AG10803 (cell line): Measurements from ENCODE around the gene TMEM184B.

ENCODE experiments used
- DNase-seq: peaks from one replicate; pipeline ENCODE4 v3.0.0; 2010; ENCODE audit warnings: low read depth
- H3K4me3 ChIP-seq: 2 replicates; pipeline ENCODE4 v1.5.1; 2011; ENCODE audit warnings: mild to moderate bottlenecking, low read length, control low read depth
- TF ChIP-seq, protein P1 (sequence below): conservative IDR thresholded peaks from 2 replicates; pipeline ENCODE4 v1.5.1; 2011; ENCODE audit warnings: mild to moderate bottlenecking, low read length, control low read depth, inconsistent platforms

Gene TMEM184B

DNA sequence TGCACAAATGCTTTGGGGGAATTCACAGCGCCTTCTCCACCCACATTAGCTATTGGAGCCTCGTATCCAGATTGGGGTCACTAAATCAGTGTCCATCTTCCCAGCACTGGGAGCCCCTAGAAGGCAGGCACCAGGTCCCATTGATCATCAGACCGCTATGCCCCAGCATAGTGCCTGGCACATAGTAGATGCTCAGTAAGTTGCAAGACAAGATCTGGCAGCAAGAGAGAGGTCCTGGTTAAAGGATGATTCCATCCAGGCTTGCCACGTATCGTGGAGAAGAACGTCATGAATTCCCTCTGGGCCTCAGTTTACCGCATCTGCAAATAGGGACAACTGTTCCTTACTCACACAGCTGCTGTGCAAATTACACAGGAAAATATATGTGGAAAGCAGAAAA lies 1.7 kb downstream of the TMEM184B start:
- TF ChIP-seq, protein P1, sequence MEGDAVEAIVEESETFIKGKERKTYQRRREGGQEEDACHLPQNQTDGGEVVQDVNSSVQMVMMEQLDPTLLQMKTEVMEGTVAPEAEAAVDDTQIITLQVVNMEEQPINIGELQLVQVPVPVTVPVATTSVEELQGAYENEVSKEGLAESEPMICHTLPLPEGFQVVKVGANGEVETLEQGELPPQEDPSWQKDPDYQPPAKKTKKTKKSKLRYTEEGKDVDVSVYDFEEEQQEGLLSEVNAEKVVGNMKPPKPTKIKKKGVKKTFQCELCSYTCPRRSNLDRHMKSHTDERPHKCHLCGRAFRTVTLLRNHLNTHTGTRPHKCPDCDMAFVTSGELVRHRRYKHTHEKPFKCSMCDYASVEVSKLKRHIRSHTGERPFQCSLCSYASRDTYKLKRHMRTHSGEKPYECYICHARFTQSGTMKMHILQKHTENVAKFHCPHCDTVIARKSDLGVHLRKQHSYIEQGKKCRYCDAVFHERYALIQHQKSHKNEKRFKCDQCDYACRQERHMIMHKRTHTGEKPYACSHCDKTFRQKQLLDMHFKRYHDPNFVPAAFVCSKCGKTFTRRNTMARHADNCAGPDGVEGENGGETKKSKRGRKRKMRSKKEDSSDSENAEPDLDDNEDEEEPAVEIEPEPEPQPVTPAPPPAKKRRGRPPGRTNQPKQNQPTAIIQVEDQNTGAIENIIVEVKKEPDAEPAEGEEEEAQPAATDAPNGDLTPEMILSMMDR, result no peak
- DNase-seq, result no peak
- H3K4me3 ChIP-seq, result peak overlapping the region; percentile 89

DNA sequence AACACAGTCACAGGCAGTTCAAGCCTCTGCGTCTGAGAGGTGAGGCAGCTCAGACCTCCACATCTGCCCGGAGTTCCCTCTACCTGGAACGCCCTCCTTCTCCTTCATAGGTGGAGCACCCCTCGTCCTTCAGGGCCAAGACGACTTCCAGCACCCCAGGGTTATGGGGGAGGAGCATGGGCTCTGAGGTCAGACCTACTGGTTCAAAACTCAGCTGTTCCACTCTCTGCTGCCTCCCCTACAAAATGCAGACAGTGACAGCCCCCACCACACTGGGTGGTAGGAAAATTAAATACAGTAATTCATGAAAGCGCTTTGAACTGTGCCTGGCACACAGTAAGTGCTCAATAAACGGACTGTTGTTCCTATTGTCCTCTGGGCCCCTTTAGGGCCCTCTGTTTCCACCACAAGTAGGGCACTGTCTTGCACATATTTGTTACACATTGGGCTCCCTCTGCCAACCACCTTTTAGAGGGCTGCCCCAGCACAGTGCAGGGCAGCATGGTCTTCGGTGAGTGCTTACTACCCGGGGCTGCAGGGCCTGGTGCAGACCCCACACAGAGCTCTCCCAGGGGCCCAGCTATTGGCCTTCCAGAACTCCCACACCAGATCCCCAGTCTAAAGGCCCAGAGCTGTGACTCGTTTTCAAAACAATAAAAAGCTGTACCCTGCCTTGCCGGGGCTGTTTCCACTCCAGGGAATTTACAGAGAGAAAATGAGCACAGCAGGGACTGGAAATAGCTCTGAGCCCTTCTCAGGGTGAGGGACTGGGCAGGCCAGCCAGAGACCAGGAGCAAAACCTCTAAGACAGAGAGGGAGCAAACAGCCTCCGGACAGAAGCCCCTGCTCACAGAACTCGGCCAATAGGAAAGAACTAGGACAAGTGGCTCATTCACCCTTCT lies 2.5 kb downstream of the TMEM184B start:
- no peak for DNase-seq
- TF ChIP-seq, protein P1, result no peak
- peak overlapping the region; percentile 89 for H3K4me3 ChIP-seq

DNA sequence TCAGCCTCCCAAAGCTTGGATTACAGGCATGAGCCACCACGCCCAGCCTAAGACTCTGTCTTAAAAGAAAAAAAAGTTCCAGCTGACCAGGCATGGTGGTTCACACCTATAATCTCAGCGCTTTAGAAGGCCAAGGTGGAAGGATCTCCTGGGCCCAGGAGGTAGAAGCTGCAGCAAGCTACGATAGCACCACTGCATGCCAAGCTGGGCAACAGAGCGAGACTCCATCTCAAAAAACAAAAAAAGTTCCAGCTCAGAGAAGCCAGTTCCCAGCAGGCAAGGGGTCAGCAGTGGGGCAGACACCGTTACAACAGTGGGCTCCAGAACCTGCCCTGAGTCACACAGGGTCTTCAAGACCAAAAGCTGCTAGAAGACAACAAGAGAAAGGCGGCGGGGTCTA lies 3.3 kb downstream of the TMEM184B start:
- DNase-seq, result no peak
- H3K4me3 ChIP-seq, result no peak overlapping the region
- TF ChIP-seq, protein P1, result no peak

DNA sequence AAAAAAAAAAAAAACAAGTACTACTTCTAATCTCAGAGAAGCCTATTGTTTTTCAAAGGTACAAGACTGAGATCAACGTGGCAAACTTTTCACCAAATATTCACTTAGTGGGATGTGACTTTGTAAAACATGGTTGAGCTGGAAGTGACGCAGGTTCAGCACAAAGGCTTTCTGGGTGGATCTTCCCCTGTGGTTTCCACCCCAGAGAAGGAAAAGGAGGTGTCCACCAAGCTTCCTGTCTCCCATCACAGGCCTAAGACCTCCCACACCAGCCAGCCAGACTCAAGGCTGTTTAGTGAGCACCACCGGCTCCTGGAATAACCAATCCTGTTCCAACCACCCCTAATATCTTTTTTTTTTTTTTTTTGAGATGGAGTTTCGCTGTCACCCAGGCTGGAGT lies 5.7 kb downstream of the TMEM184B start:
- H3K4me3 ChIP-seq, result no peak overlapping the region
- TF ChIP-seq, protein P1, result no peak
- no peak for DNase-seq

DNA sequence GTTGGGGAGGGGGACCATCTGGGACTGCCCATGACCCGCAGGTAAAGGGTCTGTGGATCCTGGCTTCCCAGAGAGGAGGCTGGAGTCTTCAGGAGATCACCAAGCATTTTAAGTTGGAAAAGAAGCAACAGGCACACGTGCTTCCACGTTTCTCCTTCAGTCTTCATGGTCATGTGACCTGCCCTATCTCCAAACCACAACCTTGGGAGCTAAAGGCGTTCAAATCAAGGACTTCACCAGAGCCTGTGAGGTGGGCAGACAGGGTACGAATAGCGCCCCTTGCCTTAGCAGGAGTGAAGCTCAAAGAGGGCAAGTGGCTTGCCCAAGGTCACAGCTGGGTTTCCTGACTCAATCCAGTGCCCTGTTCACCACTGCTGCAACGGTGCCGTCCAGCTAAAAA lies 6.7 kb downstream of the TMEM184B start:
- no peak for DNase-seq
- H3K4me3 ChIP-seq, result no peak overlapping the region
- TF ChIP-seq, protein P1, result no peak

DNA sequence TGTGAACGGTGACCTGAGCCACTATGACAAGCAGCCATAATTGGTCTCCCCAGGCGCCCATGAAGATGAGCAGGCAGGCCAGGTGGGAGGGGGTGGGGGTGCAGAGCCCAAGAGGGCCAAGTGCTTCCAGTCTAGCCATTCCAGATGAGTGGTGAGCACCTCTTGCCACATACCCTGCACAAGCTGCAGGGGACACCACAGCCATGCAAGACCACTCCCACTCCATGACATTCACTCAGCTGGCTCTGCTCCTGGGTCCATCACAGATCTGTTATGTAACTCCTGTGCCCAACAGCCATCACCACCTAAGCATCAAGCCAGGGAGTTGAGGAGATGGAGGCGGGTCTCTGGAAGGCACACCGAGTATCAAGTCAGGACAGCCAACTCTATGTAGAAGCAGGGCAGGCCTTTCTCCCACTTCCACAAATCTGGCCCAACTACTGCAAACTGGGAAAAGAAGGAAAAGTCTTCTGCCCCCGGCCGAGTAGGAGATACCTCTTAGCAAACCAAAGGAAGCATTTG lies 8.4 kb downstream of the TMEM184B start:
- no peak overlapping the region for H3K4me3 ChIP-seq
- peak; percentile 56 for DNase-seq
- TF ChIP-seq, protein P1, result no peak
